SU-DHL-6 (cell line): ENCODE measurements around the gene STT3B.

Experiments
- H2AFZ ChIP-seq: fragments of 200-600 bp; sonication (generic); 2 replicates; pipeline ENCODE4 v1.6.1; 2014; ENCODE audit warnings: low read depth, mild to moderate bottlenecking, moderate library complexity, mixed read lengths, antibody characterized with exemption, low read length; ENCODE audit not compliant: severe bottlenecking
- H3F3A ChIP-seq: fragments of 200-600 bp; shearing (Covaris generic); 2 replicates; pipeline ENCODE4 v1.6.0; 2016; ENCODE audit warnings: antibody characterized with exemption, mild to moderate bottlenecking; ENCODE audit not compliant: insufficient read depth
- H3K27ac ChIP-seq: fragments of 200-600 bp; sonication (generic); 2 replicates; pipeline ENCODE4 v1.5.1; 2016; ENCODE audit warnings: low read depth, mild to moderate bottlenecking, low read length, moderate library complexity, mixed read lengths
- H3K27me3 ChIP-seq: fragments of 200-600 bp; sonication (generic), shearing (Covaris generic); 2 replicates; pipeline ENCODE4 v1.6.0; 2014; ENCODE audit warnings: mild to moderate bottlenecking, low read length
- H3K36me3 ChIP-seq: fragments of 200-600 bp; sonication (generic); 2 replicates; pipeline ENCODE4 v1.6.1; 2014; ENCODE audit warnings: mild to moderate bottlenecking, low read length, mixed read lengths
- H3K4me2 ChIP-seq: fragments of 300-600, 200-600 bp; shearing (Covaris generic), sonication (generic); 2 replicates; pipeline ENCODE4 v1.6.0; 2014; ENCODE audit warnings: low read length, low read depth, mild to moderate bottlenecking; ENCODE audit not compliant: poor library complexity, severe bottlenecking
- H3K4me3 ChIP-seq: fragments of 200-600 bp; sonication (generic); 2 replicates; pipeline ENCODE4 v1.5.1; 2014; ENCODE audit warnings: antibody characterized with exemption, low read length, mild to moderate bottlenecking, mixed read lengths; ENCODE audit not compliant: insufficient read depth, poor library complexity, severe bottlenecking
- H3K79me2 ChIP-seq: fragments of 200-600 bp; sonication (generic); 2 replicates; pipeline ENCODE4 v1.6.1; 2014; ENCODE audit warnings: mild to moderate bottlenecking, low read length, moderate library complexity; ENCODE audit not compliant: insufficient read depth
- H3K9ac ChIP-seq: fragments of 200-600 bp; sonication (generic); 2 replicates; pipeline ENCODE4 v1.7.0; 2014; ENCODE audit warnings: mild to moderate bottlenecking, low read length
- H3K9me2 ChIP-seq: fragments of 200-600 bp; sonication (generic); replicated peaks from 2 replicates; pipeline ENCODE4 v1.6.1; 2014; ENCODE audit warnings: low read length; ENCODE audit not compliant: insufficient read depth
- H3K9me3 ChIP-seq: fragments of 200-600 bp; sonication (generic); 2 replicates; pipeline ENCODE4 v1.6.1; 2014; ENCODE audit warnings: low read length, mixed read lengths; ENCODE audit not compliant: insufficient read depth
- H4K20me1 ChIP-seq: fragments of 200-600 bp; sonication (generic); 2 replicates; pipeline ENCODE4 v1.6.1; 2014; ENCODE audit warnings: low read depth, mild to moderate bottlenecking, antibody characterized with exemption, low read length, moderate library complexity, mixed read lengths
- CTCF ChIP-seq: fragments of 200-600 bp; sonication (generic); IDR thresholded peaks from one replicate; pipeline ENCODE4 v1.5.1; 2017; ENCODE audit warnings: antibody characterized with exemption, mild to moderate bottlenecking, low read length, moderate library complexity; ENCODE audit not compliant: insufficient read depth, poor library complexity, severe bottlenecking
- EZH2phosphoT487 ChIP-seq: fragments of 200-600 bp; sonication (generic), shearing (Covaris generic); conservative IDR thresholded peaks from 2 replicates; pipeline ENCODE4 v1.6.1; 2018; ENCODE audit warnings: mild to moderate bottlenecking, antibody characterized with exemption, low read length, moderate library complexity, mixed read lengths

STT3B gene

DNA sequence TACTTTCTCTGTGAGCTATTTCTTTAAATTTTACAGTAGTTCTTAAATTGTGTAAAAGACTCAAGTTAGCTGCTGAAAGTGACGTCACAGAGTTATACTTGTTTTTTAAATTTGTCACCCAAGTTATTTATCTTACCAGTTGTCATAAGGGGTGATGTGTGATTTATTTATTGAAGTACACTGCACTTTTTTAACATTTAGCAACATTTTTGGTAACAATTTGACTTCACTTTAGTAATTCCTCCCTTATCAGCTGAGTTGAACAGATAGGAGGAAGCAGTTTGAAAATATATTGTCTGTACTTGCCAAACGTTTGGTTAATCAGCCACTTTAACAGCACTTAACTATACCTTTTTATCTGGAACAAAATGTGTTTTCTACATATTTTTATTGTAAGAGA is 3.8 kb downstream of the STT3B start:
- no peaks in the 10 kb centered on the region for H3K27me3 ChIP-seq
- no peaks in the 10 kb centered on the region for H3K9me2 ChIP-seq
- H3K4me3 ChIP-seq = peak overlapping the region; percentile 94
- H3K36me3 ChIP-seq = peaks cover 7% of the 10 kb centered on the region; the same call in 1 of the 2 replicates
- peaks cover 10% of the 10 kb centered on the region for H3F3A ChIP-seq
- no peaks in the 10 kb centered on the region for H3K9me3 ChIP-seq
- H3K9ac ChIP-seq = peak overlapping the region; percentile 97
- H3K79me2 ChIP-seq = peaks cover 85% of the 10 kb centered on the region
- peak overlapping the region; percentile 87 for H3K4me2 ChIP-seq
- no peak overlapping the region for H2AFZ ChIP-seq
- peaks cover 52% of the 10 kb centered on the region for H4K20me1 ChIP-seq
- no peak overlapping the region for H3K27ac ChIP-seq
- no peak for TF ChIP-seq CTCF
- no peak for TF ChIP-seq EZH2phosphoT487

DNA sequence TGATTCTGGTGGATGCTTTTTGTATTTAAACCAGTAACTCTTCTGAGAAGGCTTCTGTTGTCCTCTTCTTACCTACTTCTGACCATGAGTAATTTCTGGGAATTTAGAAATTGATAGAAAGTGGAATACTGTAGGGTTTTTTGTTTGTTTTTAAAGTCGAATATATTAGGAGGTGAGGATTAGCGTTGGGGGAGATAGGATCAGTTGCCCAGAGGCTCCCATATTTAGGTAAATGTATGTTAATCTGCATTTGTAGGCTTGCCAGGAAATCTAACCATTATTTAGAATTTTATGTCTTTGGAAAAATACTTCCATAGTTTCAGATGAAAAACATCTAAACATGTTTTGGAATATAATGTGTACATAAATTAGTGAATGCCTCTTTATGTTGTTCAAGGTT is 6.1 kb downstream of the STT3B start:
- Histone ChIP-seq H3K4me2 (peak overlapping the region; percentile 87), H3K9me2 (no peaks in the 10 kb centered on the region), H3K9me3 (no peaks in the 10 kb centered on the region), H3K27me3 (no peaks in the 10 kb centered on the region), H3F3A (peaks cover 14% of the 10 kb centered on the region; the same call in 1 of the 2 replicates), H3K36me3 (peaks cover 7% of the 10 kb centered on the region; the same call in 1 of the 2 replicates), H3K79me2 (peaks cover 100% of the 10 kb centered on the region), H3K27ac (no peak overlapping the region), H3K4me3 (no peak overlapping the region), H2AFZ (no peak overlapping the region), H3K9ac (no peak overlapping the region), H4K20me1 (peaks cover 56% of the 10 kb centered on the region)
- TF ChIP-seq EZH2phosphoT487 (no peak), CTCF (no peak)

DNA sequence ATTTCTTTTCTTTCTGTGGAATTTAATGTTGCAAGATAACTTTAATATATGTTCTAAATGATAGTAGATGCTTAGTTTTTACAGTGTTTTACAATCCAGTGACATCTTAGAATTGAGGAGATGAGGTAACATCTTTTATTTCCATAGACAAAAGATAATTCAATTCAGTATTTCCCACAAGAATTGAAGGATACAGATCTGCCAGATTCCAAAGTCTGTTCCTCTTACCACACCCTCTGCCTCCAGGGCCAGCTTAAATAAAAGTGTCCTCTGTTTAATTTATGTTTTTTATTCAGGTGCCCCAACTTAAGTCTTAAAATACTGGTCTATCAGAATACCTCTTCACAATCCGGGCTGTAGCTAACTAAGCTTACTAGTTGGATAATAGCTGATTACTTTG is 6.5 kb downstream of the STT3B start:
- Histone ChIP-seq H3K27me3 (no peaks in the 10 kb centered on the region), H3K27ac (no peak overlapping the region), H4K20me1 (peaks cover 56% of the 10 kb centered on the region), H3K79me2 (peaks cover 100% of the 10 kb centered on the region), H3K4me2 (peak overlapping the region; percentile 87), H3K9me3 (no peaks in the 10 kb centered on the region), H3K4me3 (no peak overlapping the region), H3K9me2 (no peaks in the 10 kb centered on the region), H2AFZ (no peak overlapping the region), H3K36me3 (peaks cover 7% of the 10 kb centered on the region; the same call in 1 of the 2 replicates), H3F3A (peaks cover 15% of the 10 kb centered on the region; the same call in 1 of the 2 replicates), H3K9ac (no peak overlapping the region)
- TF ChIP-seq EZH2phosphoT487 (no peak), CTCF (no peak)
